Neural cell (in vitro differentiated cells): Measurements from ENCODE around the gene NDST3. TPM values are rescaled to one million over a fixed set of nuclear protein-coding genes. Genes with fewer than 3 reads are reported as not detected.

Experiments used
- H2AFZ ChIP-seq: fragments of 200-600, 300-800 bp; sonication (generic), shearing (Covaris generic); 2 replicates; pipeline ENCODE4 v1.6.0; 2014; ENCODE audit warnings: low read depth, mild to moderate bottlenecking, antibody characterized with exemption, low read length, moderate library complexity
- H3F3A ChIP-seq: fragments of 200-600 bp; shearing (Covaris generic); 2 replicates; pipeline ENCODE4 v1.6.1; 2016; ENCODE audit warnings: mild to moderate bottlenecking, moderate library complexity, mixed read lengths, antibody characterized with exemption, low read length; ENCODE audit not compliant: insufficient read depth, poor library complexity, severe bottlenecking
- H3K27ac ChIP-seq: fragments of 200-600, 300-800 bp; sonication (generic), shearing (Covaris generic); 2 replicates; pipeline ENCODE4 v1.5.1; 2014; ENCODE audit warnings: mild to moderate bottlenecking, low read length, moderate library complexity
- H3K27me3 ChIP-seq: fragments of 300-800, 200-600 bp; sonication (generic), shearing (Covaris generic); 2 replicates; pipeline ENCODE4 v1.6.0; 2014; ENCODE audit warnings: mild to moderate bottlenecking, low read depth, low read length, moderate library complexity; ENCODE audit not compliant: insufficient read depth
- H3K36me3 ChIP-seq: fragments of 300-800, 200-600 bp; sonication (generic), shearing (Covaris generic); 2 replicates; pipeline ENCODE4 v1.5.1; 2014; ENCODE audit warnings: mild to moderate bottlenecking, antibody characterized with exemption, low read length, moderate library complexity; ENCODE audit not compliant: insufficient read depth
- H3K4me2 ChIP-seq: fragments of 300-800, 200-600 bp; sonication (generic), shearing (Covaris generic); 2 replicates; pipeline ENCODE4 v1.6.0; 2014; ENCODE audit warnings: mild to moderate bottlenecking, low read length
- H3K4me3 ChIP-seq: fragments of 300-800, 200-600 bp; sonication (generic), shearing (Covaris generic); 2 replicates; pipeline ENCODE4 v1.5.1; 2014; ENCODE audit warnings: mild to moderate bottlenecking, low read length, moderate library complexity
- H3K79me2 ChIP-seq: fragments of 200-600 bp; shearing (Covaris generic); replicated peaks from 2 replicates; pipeline ENCODE4 v1.6.0; 2014; ENCODE audit warnings: mild to moderate bottlenecking, low read length, moderate library complexity; ENCODE audit not compliant: insufficient read depth
- H3K9ac ChIP-seq: fragments of 300-800, 200-600 bp; sonication (generic), shearing (Covaris generic); 2 replicates; pipeline ENCODE4 v1.6.1; 2016; ENCODE audit warnings: mild to moderate bottlenecking, low read length, mixed read lengths
- H3K9me2 ChIP-seq: fragments of 200-600 bp; shearing (Covaris generic); 2 replicates; pipeline ENCODE4 v1.6.1; 2016; ENCODE audit warnings: mild to moderate bottlenecking, low read length, mixed read lengths; ENCODE audit not compliant: insufficient read depth
- H3K9me3 ChIP-seq: fragments of 200-600, 300-800 bp; sonication (generic), shearing (Covaris generic); 2 replicates; pipeline ENCODE4 v1.6.1; 2016; ENCODE audit warnings: mild to moderate bottlenecking, mixed run types, low read length, moderate library complexity, mixed read lengths
- H4K20me1 ChIP-seq: fragments of 200-600 bp; shearing (Covaris generic); 2 replicates; pipeline ENCODE4 v1.6.1; 2016; ENCODE audit warnings: mild to moderate bottlenecking, mixed run types; ENCODE audit not compliant: insufficient read depth
- CTCF ChIP-seq: fragments of 450-650 bp; IDR thresholded peaks from 2 replicates; pipeline ENCODE4 v1.5.1; 2014; ENCODE audit warnings: antibody characterized with exemption, mild to moderate bottlenecking, moderate library complexity; ENCODE audit not compliant: poor library complexity, severe bottlenecking
- EP300 ChIP-seq: fragments of 450-650 bp; conservative IDR thresholded peaks from 2 replicates; pipeline ENCODE4 v1.6.1; 2014; ENCODE audit warnings: antibody characterized with exemption, mild to moderate bottlenecking, moderate library complexity; ENCODE audit not compliant: poor library complexity, severe bottlenecking
- EZH2 ChIP-seq: fragments of 200-600, 300-800 bp; shearing (Covaris generic), sonication (generic); IDR thresholded peaks from 2 replicates; pipeline ENCODE4 v1.6.1; 2014; ENCODE audit warnings: antibody characterized with exemption, low read length, borderline replicate concordance, mild to moderate bottlenecking; ENCODE audit not compliant: insufficient read depth, poor library complexity, severe bottlenecking
- MXI1 ChIP-seq: fragments of 450-650 bp; conservative IDR thresholded peaks from 2 replicates; pipeline ENCODE4 v1.6.1; 2014; ENCODE audit warnings: antibody characterized with exemption, mild to moderate bottlenecking; ENCODE audit not compliant: poor library complexity, severe bottlenecking
- POLR2AphosphoS5 ChIP-seq: IDR thresholded peaks from 2 replicates; pipeline ENCODE4 v1.6.1; 2012
- RAD21 ChIP-seq: fragments of 450-650 bp; conservative IDR thresholded peaks from 2 replicates; pipeline ENCODE4 v1.6.1; 2014; ENCODE audit warnings: antibody characterized with exemption, mild to moderate bottlenecking, moderate library complexity
- SMC3 ChIP-seq: fragments of 450-650 bp; conservative IDR thresholded peaks from 2 replicates; pipeline ENCODE4 v1.6.1; 2014; ENCODE audit warnings: antibody characterized with exemption, mild to moderate bottlenecking, moderate library complexity; ENCODE audit not compliant: poor library complexity
- TAF1 ChIP-seq: IDR thresholded peaks from 2 replicates; pipeline ENCODE4 v1.6.1; 2012; ENCODE audit warnings: low read depth
- polyA plus RNA-seq: library from polyadenylated mRNA; depleted of rRNA; stranded (reverse); fragments of >200 nt; gene quantifications from 2 replicates; pipeline ENCODE4 v1.2.3, GENCODE V29; 2014
- TF ChIP-seq, protein P1 (sequence below): IDR thresholded peaks from 2 replicates; pipeline ENCODE4 v1.6.1; 2012; ENCODE audit warnings: borderline replicate concordance

Gene NDST3
- polyA plus RNA-seq, 1 donor from 2014 or later: 4.0 TPM

DNA sequence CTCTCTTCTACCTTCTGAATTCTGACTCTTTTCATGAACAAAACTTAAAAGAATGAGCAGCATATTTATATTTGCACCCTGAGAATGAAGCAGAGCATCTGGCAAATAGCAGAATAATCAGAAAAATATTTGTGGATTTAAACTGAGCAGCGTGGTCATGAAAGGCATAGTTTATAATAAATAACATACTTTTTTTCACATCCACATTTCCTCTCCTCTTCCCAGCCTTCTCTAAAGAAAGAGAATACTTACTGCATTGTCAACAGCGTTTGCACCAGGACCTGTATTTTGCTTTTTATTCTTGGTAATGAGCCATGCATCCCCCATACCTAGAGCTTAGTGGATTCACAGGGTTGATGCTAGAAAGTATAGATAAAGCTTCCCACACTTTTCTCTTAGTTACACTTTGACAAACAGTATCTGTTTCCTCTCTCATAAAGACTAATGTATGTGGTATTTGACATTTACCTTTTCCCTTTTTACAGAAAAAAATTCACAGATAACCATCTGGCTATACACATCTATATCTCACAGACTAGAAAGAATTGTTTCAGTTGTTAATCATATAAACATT, 187.0 kb downstream of the NDST3 start:
- Histone ChIP-seq H3K27me3 (no peaks in the 10 kb centered on the region), H3K36me3 (no peaks in the 10 kb centered on the region), H3K9me2 (no peaks in the 10 kb centered on the region), H3K4me2 (no peak overlapping the region), H3K9ac (no peak overlapping the region), H3K27ac (no peak overlapping the region), H2AFZ (no peak overlapping the region), H4K20me1 (no peaks in the 10 kb centered on the region), H3K9me3 (no peaks in the 10 kb centered on the region), H3K4me3 (no peak overlapping the region), H3K79me2 (no peaks in the 10 kb centered on the region), H3F3A (no peaks in the 10 kb centered on the region)
- TF ChIP-seq EP300 (no peak), SMC3 (no peak), EZH2 (no peak)
- TF ChIP-seq, protein P1, sequence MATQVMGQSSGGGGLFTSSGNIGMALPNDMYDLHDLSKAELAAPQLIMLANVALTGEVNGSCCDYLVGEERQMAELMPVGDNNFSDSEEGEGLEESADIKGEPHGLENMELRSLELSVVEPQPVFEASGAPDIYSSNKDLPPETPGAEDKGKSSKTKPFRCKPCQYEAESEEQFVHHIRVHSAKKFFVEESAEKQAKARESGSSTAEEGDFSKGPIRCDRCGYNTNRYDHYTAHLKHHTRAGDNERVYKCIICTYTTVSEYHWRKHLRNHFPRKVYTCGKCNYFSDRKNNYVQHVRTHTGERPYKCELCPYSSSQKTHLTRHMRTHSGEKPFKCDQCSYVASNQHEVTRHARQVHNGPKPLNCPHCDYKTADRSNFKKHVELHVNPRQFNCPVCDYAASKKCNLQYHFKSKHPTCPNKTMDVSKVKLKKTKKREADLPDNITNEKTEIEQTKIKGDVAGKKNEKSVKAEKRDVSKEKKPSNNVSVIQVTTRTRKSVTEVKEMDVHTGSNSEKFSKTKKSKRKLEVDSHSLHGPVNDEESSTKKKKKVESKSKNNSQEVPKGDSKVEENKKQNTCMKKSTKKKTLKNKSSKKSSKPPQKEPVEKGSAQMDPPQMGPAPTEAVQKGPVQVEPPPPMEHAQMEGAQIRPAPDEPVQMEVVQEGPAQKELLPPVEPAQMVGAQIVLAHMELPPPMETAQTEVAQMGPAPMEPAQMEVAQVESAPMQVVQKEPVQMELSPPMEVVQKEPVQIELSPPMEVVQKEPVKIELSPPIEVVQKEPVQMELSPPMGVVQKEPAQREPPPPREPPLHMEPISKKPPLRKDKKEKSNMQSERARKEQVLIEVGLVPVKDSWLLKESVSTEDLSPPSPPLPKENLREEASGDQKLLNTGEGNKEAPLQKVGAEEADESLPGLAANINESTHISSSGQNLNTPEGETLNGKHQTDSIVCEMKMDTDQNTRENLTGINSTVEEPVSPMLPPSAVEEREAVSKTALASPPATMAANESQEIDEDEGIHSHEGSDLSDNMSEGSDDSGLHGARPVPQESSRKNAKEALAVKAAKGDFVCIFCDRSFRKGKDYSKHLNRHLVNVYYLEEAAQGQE: no peak

DNA sequence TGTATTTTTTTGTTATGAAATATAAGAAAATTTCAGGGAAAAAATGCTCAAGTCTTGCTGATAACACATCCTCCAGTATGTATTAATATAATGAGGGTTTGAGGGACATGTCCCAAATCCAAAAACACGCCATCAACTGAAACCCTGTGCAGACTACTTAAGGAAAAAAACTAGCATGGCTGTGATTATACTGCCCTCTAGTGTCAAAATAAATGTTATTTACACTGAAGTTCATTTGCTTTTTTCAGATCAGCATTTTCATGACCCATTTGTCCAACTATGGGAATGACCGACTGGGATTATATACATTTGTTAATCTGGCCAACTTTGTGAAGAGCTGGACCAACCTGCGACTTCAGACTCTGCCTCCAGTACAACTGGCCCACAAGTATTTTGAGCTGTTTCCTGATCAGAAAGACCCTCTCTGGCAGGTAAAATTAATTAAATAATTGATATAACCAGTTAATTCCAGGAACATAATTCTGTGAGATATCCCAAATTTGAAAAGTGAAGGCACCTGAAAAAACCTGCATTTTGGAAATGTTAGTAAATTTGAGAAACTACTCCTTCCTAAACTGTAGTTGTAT, 190.1 kb downstream of the NDST3 start:
- Histone ChIP-seq H3K36me3 (no peaks in the 10 kb centered on the region), H2AFZ (no peak overlapping the region), H3K79me2 (no peaks in the 10 kb centered on the region), H4K20me1 (no peaks in the 10 kb centered on the region), H3K27me3 (no peaks in the 10 kb centered on the region), H3K27ac (no peak overlapping the region), H3K9me2 (no peaks in the 10 kb centered on the region), H3K9ac (no peak overlapping the region), H3F3A (no peaks in the 10 kb centered on the region), H3K4me3 (no peak overlapping the region), H3K9me3 (no peaks in the 10 kb centered on the region), H3K4me2 (no peak overlapping the region)
- TF ChIP-seq RAD21 (peak; percentile 91), CTCF (peak; percentile 87), SMC3 (peak; percentile 88), MXI1 (no peak)

GRCh38 chr4:118225511-118225910, 191.2 kb downstream of the NDST3 start:
- Histone ChIP-seq H3K36me3 (no peaks in the 10 kb centered on the region), H3K4me2 (no peak overlapping the region), H2AFZ (no peak overlapping the region), H3K4me3 (no peak overlapping the region), H4K20me1 (no peaks in the 10 kb centered on the region), H3F3A (no peaks in the 10 kb centered on the region), H3K27me3 (no peaks in the 10 kb centered on the region), H3K9ac (no peak overlapping the region), H3K9me2 (no peaks in the 10 kb centered on the region), H3K9me3 (no peaks in the 10 kb centered on the region), H3K79me2 (no peaks in the 10 kb centered on the region), H3K27ac (no peak overlapping the region)
- TF ChIP-seq EZH2 (no peak), RAD21 (no peak), POLR2AphosphoS5 (no peak), SMC3 (no peak), MXI1 (no peak), TAF1 (no peak)
- TF ChIP-seq, protein P1: no peak
